ENCODE data around the gene MORN1. TPM values are rescaled to one million over a fixed set of nuclear protein-coding genes. Genes with fewer than 3 reads are reported as not detected.

The MORN1 gene
- total and polyA plus RNA-seq, 9 of the 15 experiments (the other 6 are each of a cell fraction or from before 2014, with no cell fraction given): 0.24 to 9.3 (median 4.2) TPM

DNA sequence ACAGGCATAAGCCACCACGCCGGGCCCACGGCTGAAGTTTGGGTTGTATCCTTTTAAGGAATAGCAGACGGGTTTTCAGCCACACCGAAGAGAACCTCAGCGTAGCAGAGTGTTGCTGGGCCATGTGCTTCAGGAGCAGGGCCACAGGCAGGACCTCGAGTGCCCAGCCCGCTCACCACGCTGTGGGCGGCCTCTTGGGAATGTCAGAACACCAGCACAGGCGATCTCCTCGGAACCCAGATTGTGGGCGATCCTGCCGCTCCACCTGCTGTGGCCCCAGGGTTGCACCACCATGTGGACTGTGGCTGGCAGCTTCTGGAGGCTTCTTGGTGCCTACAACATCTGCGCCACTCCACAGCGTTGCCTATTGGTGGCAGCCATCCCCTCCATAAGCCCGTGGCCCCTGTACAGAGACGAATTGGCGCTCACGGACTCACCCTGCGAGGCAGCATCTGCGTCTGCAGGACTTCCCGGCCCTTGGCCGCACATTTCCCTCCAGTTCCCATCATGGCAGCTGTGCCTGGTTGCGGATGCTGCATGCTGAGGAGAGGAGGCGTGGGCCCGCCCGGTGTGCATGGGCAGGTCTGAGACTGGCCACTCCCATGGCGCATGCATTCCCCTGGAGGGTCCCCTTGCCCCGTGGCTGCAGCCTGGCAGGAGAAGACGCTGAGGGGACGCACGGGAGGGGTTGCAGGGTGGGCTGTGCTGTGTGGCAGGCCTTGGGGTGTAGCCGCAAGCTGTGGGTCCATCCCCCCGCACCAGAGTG, 93.9 kb downstream of the MORN1 start:
- ChIA-PET CTCF (ENCODE audit: low intra/inter-chr PET ratio) (no interaction called here), POLR2A (interaction anchor here (1.0 to 2.4 kb wide), 2 partner anchors 8 to 9 kb away, joined by 3 to 6 read pairs; no protein-coding TSS in a partner anchor)
- no peak overlapping the region for H2AFZ ChIP-seq (ENCODE audit: low read depth, low read length)
- H3K4me3 ChIP-seq: no peak overlapping the region
- no TSS peak for BruUV-seq (replicated peaks)
- peaks cover 7% of the 10 kb centered on the region for H3K9me1 ChIP-seq (ENCODE audit: control insufficient read depth, insufficient read depth, low read length)
- H3K27ac ChIP-seq (ENCODE audit: extremely low read depth, low read depth, low read length): no peak overlapping the region
- no peaks in the 10 kb centered on the region for H3K27me3 ChIP-seq (ENCODE audit: control insufficient read depth in 2 of 2, insufficient read depth in 2 of 2, low read length in 2 of 2)
- no peaks in the 10 kb centered on the region for H3K9me3 ChIP-seq (replicated peaks; ENCODE audit: control insufficient read depth, insufficient read depth, low read depth, low read length)
- ATAC-seq: no peak
- intact Hi-C loops (cut with micrococcal nuclease): no loop called here
- H3K36me3 ChIP-seq (ENCODE audit: control insufficient read depth, insufficient read depth, low read length): peaks cover 2% of the 10 kb centered on the region; the same call in 1 of the 3 replicates
- in situ Hi-C loops (cut with MboI): loop anchor here (5.0 kb wide), 1 partner anchor 50 kb away; no protein-coding TSS in a partner anchor
- H3K4me2 ChIP-seq (ENCODE audit: insufficient read depth, low read length): no peak overlapping the region
- H4K20me1 ChIP-seq (replicated peaks; ENCODE audit: control insufficient read depth, insufficient read depth, low read length): peaks cover 41% of the 10 kb centered on the region
- H3K4me1 ChIP-seq (replicated peaks in 1 of 2; ENCODE audit: control insufficient read depth in 2 of 2, insufficient read depth in 2 of 2, low read length in 2 of 2): peaks cover 0 to 84% of the 10 kb centered on the region in 2 experiments; a peak in 3 of 5 replicates
- H3K79me2 ChIP-seq (ENCODE audit: control insufficient read depth, insufficient read depth, low read length): peaks cover 98% of the 10 kb centered on the region
- FAIRE-seq: no peak
- no peak for DNase-seq (ENCODE audit: extremely low read depth in 1 of 4, low spot score in 3 of 4)
- H3K9ac ChIP-seq (ENCODE audit: insufficient read depth in 1 of 2, low read depth in 2 of 2, low read length in 2 of 2): peak overlapping the region in 1 of 2 experiments; percentile 27; a peak in 1 of 4 replicates
- WGBS (ENCODE audit: insufficient coverage, low coverage, missing lambda C conversion rate): 92% methylated on average over 32 of the region's 35 CpGs
- TF ChIP-seq YY1 (IDR thresholded peaks at IDR 0.05; ENCODE audit: borderline replicate concordance in 1 of 3, control insufficient read depth in 1 of 3, extremely low read depth in 1 of 3, insufficient read depth in 3 of 3, insufficient read length in 1 of 3, insufficient replicate concordance in 2 of 3, low read depth in 1 of 3, low read length in 2 of 3) (peak in 1 of 3 experiments; percentile 10), U2AF1 (optimal IDR thresholded peaks at IDR 0.05; ENCODE audit: low read depth, low read length) (no peak), NCOA6 (IDR thresholded peaks at IDR 0.05) (no peak), L3MBTL2 (IDR thresholded peaks at IDR 0.05) (no peak), RBM22 (IDR thresholded peaks at IDR 0.05; ENCODE audit: low read depth, low read length, poor library complexity, severe bottlenecking) (peak; percentile 19), NRF1 (conservative IDR thresholded peaks at IDR 0.05 in 1 of 2, IDR thresholded peaks at IDR 0.05 in 1 of 2) (no peak)
- TF ChIP-seq, protein P1, sequence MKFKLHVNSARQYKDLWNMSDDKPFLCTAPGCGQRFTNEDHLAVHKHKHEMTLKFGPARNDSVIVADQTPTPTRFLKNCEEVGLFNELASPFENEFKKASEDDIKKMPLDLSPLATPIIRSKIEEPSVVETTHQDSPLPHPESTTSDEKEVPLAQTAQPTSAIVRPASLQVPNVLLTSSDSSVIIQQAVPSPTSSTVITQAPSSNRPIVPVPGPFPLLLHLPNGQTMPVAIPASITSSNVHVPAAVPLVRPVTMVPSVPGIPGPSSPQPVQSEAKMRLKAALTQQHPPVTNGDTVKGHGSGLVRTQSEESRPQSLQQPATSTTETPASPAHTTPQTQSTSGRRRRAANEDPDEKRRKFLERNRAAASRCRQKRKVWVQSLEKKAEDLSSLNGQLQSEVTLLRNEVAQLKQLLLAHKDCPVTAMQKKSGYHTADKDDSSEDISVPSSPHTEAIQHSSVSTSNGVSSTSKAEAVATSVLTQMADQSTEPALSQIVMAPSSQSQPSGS (CRISPR knock-in tag; IDR thresholded peaks at IDR 0.05): no peak

Measured in K562 (cell line).